T-helper 17 cell (primary cell): ENCODE results near the gene MKLN1. TPM values are rescaled to one million over a fixed set of nuclear protein-coding genes. Genes with fewer than 3 reads are reported as not detected.
"Not testable (repeated sequence)": the region's sequence is repeated elsewhere in the genome, so short reads cannot be mapped to it uniquely, and the experiment has no call there.

Experiments used
- ATAC-seq: fragments of 150-1000 bp; cut with Tn5 transposase; 2 replicates; pipeline ENCODE4 v1.10.0; 2021; ENCODE audit warnings: mild to moderate bottlenecking, moderate library complexity
- DNase-seq, 3 donors: peaks; one replicate each; pipeline versions ENCODE4 v3.0.0 to v3.0.0-alpha.2; 2020 to 2021
- H3K9me3 ChIP-seq: one replicate; pipeline ENCODE4 v1.7.0; 2013; ENCODE audit warnings: low read length, mild to moderate bottlenecking; ENCODE audit not compliant: control insufficient read depth, poor library complexity, severe bottlenecking
- H3K27ac Mint-ChIP-seq: one replicate; pipeline ENCODE4 v1.8.0; 2022; ENCODE audit warnings: mild to moderate bottlenecking, moderate library complexity, mixed read lengths
- H3K27me3 Mint-ChIP-seq: one replicate; pipeline ENCODE4 v1.8.0; 2022; ENCODE audit warnings: mixed read lengths
- H3K36me3 Mint-ChIP-seq: one replicate; pipeline ENCODE4 v1.8.0; 2022; ENCODE audit warnings: low read depth, mixed read lengths
- H3K4me1 Mint-ChIP-seq: one replicate; pipeline ENCODE4 v1.8.0; 2022; ENCODE audit warnings: mild to moderate bottlenecking, mixed read lengths
- H3K4me3 Mint-ChIP-seq: one replicate; pipeline ENCODE4 v1.8.0; 2022; ENCODE audit warnings: mild to moderate bottlenecking, moderate library complexity, mixed read lengths
- total RNA-seq, 4 donors: library from RNA in 2 of 4; stranded (reverse) in 2 of 4; gene quantifications; one replicate each; pipeline ENCODE4 v1.2.3 and lab custom pipeline; 2022 to 2026

MKLN1 gene
- total RNA-seq, 2 donors from 2014 or later, result 46.5 to 51.1 TPM

DNA sequence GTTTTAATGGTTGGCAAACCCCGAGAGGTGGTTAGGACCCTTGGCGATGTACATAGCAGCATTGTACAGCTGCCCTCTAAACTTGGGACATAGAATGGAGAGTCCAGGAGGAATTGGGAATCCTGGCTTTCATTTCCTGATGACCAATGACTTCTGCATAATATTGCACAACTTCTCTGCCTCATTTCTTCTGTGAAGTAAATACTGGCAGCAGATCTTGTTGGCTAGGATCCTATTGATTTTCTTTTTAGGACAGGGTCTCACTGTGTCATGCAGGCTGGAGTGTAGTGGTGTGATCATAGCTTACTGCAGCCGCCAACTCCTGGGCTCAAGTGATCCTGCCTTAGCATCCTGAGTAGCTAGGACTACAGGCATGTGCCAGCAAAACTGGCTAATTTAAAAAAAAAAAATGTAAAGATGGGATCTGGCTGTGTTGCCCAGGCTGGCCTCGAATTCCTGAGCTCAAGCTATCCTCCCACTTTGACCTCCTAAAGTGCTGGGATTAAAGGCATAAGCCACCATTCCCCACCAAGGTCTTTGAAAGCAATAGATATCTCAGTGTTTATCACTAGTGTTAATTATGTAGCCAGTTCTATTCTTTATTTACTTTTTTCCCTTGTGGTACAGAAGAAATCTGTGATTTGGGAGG lies 170.7 kb downstream of the MKLN1 start:
- H3K9me3 ChIP-seq, result no peaks in the 10 kb centered on the region
- Mint-ChIP-seq H3K27ac (no peak overlapping the region), H3K4me3 (no peak overlapping the region), H3K27me3 (no peaks in the 10 kb centered on the region), H3K36me3 (no peaks in the 10 kb centered on the region), H3K4me1 (peaks cover 13% of the 10 kb centered on the region)
- DNase-seq (no peak), ATAC-seq (no peak)

GRCh38 chr7:131499801-131500200 lies 172.1 kb downstream of the MKLN1 start:
- H3K4me3 Mint-ChIP-seq, result no peak overlapping the region
- DNase-seq (no peak), ATAC-seq (no peak)
- H3K27ac Mint-ChIP-seq, result no peak overlapping the region
- H3K36me3 Mint-ChIP-seq, result no peaks in the 10 kb centered on the region
- peaks cover 13% of the 10 kb centered on the region for H3K4me1 Mint-ChIP-seq
- H3K9me3 ChIP-seq, result no peaks in the 10 kb centered on the region
- no peaks in the 10 kb centered on the region for H3K27me3 Mint-ChIP-seq

DNA sequence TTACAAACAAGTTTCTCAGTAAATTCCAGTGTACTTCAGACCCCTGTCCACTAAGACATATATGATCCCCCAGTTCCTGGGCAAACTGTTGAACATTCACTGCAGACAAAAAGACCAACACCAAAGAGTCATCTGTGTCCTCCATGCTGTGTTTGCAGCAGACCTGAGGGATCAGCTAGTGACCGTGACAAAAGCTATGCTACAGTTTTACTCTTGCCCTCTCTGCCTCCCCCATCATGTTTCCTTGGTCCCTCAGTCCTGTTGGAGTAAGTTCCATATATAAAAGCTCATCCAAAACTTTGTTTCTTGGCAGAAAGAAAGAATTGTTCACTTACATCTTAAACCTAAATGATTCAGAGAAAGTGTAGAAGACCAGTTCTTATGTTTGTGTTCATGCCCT lies 172.7 kb downstream of the MKLN1 start:
- H3K4me3 Mint-ChIP-seq, result no peak overlapping the region
- no peak overlapping the region for H3K27ac Mint-ChIP-seq
- ATAC-seq, result no peak
- no peaks in the 10 kb centered on the region for H3K27me3 Mint-ChIP-seq
- H3K4me1 Mint-ChIP-seq, result peaks cover 13% of the 10 kb centered on the region
- H3K36me3 Mint-ChIP-seq, result no peaks in the 10 kb centered on the region
- no peaks in the 10 kb centered on the region for H3K9me3 ChIP-seq
- DNase-seq, result no peak

GRCh38 chr7:131501422-131501821 lies 173.7 kb downstream of the MKLN1 start:
- DNase-seq (no peak), ATAC-seq (peak; percentile 95)
- Mint-ChIP-seq H3K27me3 (no peaks in the 10 kb centered on the region), H3K4me3 (no peak overlapping the region), H3K36me3 (no peaks in the 10 kb centered on the region), H3K27ac (peak overlapping the region; percentile 27), H3K4me1 (peaks cover 13% of the 10 kb centered on the region)
- H3K9me3 ChIP-seq, result no peaks in the 10 kb centered on the region

- H3K4me3 Mint-ChIP-seq, result no peak overlapping the region
Measured at GRCh38 chr7:131501930-131502685, 174.4 kb downstream of the MKLN1 start.

GRCh38 chr7:131502810-131503508 lies 175.3 kb downstream of the MKLN1 start:
- ATAC-seq, result no peak
- DNase-seq, result no peak
- Mint-ChIP-seq H3K4me3 (no peak overlapping the region), H3K27ac (peak overlapping the region; percentile 27), H3K36me3 (no peaks in the 10 kb centered on the region), H3K27me3 (peaks cover 3% of the 10 kb centered on the region), H3K4me1 (peaks cover 18% of the 10 kb centered on the region)
- no peaks in the 10 kb centered on the region for H3K9me3 ChIP-seq

More at GRCh38 chr7:131501930-131502685, 174.4 kb downstream of the MKLN1 start:
- Mint-ChIP-seq H3K36me3 (no peaks in the 10 kb centered on the region), H3K27ac (peak overlapping the region; percentile 27), H3K27me3 (no peaks in the 10 kb centered on the region), H3K4me1 (peaks cover 13% of the 10 kb centered on the region)
- no peaks in the 10 kb centered on the region for H3K9me3 ChIP-seq
- ATAC-seq (no peak), DNase-seq (no peak)

GRCh38 chr7:131503639-131504038 lies 176.0 kb downstream of the MKLN1 start:
- Mint-ChIP-seq H3K4me3 (no peak overlapping the region), H3K36me3 (no peaks in the 10 kb centered on the region), H3K27ac (no peak overlapping the region), H3K4me1 (peaks cover 22% of the 10 kb centered on the region), H3K27me3 (peaks cover 7% of the 10 kb centered on the region)
- ATAC-seq (no peak), DNase-seq (no peak)
- H3K9me3 ChIP-seq, result no peaks in the 10 kb centered on the region

GRCh38 chr7:131504157-131504899 lies 176.7 kb downstream of the MKLN1 start:
- peaks cover 13% of the 10 kb centered on the region for H3K27me3 Mint-ChIP-seq
- no peaks in the 10 kb centered on the region for H3K9me3 ChIP-seq
- DNase-seq (no peak), ATAC-seq (no peak)
- H3K4me1 Mint-ChIP-seq, result peaks cover 24% of the 10 kb centered on the region
- no peaks in the 10 kb centered on the region for H3K36me3 Mint-ChIP-seq
- H3K4me3 Mint-ChIP-seq, result no peak overlapping the region
- H3K27ac Mint-ChIP-seq, result no peak overlapping the region

DNA sequence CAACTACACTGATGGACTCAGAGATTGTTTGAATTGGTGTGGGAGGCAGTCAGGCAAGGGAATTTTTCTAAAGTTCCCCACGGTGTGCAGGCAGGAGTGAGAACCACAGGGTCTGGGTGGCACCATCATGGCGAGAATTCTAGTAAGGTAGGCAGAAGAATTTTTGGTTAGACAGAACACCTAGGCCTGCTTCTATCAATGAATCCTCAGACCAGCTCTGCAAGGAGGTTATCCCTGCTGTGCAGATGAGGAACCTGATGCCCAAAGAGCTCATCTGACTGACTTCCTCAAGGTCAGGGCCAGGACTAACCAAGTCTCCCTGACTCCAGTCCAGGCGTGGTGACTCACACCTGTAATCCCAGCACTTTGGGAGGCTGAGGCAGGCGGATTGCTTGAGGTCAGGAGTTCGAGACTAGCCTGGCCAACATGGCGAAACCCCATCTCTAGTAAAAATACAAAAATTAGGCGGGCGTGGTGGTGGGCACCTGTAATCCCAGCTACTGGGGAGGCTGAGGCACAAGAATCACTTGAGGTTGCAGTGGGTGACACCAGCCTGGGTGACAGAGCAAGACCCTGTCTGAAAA lies 177.5 kb downstream of the MKLN1 start:
- not testable (repeated sequence) for DNase-seq, H3K4me3 Mint-ChIP-seq, H3K36me3 Mint-ChIP-seq, ATAC-seq, H3K9me3 ChIP-seq, H3K27ac Mint-ChIP-seq
- Mint-ChIP-seq H3K4me1 (peaks cover 24% of the 10 kb centered on the region), H3K27me3 (peaks cover 13% of the 10 kb centered on the region)

DNA sequence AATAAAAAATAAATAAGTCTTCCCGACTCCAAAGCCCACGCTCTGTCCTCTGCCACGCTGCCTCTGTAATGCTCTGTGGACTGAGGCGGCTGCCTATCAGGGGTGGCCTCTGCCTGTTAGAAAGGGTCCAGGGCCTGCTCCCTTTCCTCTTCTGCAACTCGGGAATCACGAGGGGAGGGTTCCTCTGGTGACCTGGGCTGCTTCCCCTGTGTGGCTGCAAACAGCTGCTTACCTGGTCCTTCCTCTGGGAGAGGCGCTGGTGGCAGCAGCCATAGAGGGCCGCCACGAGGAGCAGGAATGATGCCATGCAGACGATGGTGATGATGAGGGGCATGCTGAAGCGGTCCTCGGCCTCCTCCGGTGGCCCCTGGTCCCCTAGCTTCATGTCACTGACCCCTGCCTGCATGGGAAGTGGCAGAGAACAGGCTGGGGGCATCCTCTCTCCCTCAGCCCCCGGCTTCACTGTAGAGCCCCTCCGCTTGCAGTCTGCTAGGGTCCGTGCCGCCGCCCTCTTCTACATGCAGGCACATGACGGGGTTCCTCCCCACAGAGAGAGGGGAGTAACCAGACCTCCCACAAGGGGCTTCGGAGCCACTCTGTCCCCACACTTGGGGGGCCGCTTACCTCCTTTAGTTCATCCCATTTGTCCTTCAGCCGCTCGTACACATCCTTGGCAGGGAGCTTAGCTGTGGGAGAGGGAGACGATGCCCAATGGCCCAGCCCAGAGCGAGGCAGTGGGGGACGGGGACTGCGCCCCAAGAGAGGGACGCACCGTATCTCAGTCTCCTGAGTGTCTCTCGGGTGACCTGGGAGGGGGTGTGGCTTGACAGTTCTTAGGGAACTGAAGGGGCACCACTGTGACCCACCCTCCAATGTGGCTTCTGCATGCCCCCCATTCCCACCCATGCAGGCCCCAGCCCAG lies 178.2 kb downstream of the MKLN1 start:
- Mint-ChIP-seq H3K27ac (peak overlapping the region; percentile 6), H3K4me1 (peaks cover 21% of the 10 kb centered on the region), H3K27me3 (peaks cover 13% of the 10 kb centered on the region), H3K36me3 (no peaks in the 10 kb centered on the region), H3K4me3 (no peak overlapping the region)
- ATAC-seq (no peak), DNase-seq (no peak)
- H3K9me3 ChIP-seq, result no peaks in the 10 kb centered on the region

DNA sequence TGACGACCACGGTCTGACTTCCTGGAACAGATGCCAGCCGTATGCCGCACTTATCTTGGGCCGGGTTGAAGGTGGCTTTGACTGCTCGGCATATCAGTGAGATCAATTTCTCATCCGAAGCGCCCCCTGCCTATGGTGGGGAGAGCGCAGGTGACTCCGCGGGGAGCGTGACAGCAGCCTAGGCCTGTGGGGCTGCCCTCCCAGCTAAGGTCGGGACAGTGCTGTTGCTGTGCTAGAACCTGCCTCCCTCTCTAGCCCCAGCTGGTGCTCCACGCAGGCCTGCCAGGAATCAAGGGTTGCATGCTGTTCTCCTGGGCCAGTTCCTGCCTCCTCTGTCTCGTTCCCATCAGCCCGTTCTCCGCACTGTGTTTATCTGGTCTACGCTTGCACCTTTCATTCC lies 178.9 kb downstream of the MKLN1 start:
- ATAC-seq (no peak), DNase-seq (no peak)
- Mint-ChIP-seq H3K36me3 (no peaks in the 10 kb centered on the region), H3K4me1 (peaks cover 19% of the 10 kb centered on the region), H3K27me3 (peaks cover 13% of the 10 kb centered on the region), H3K4me3 (no peak overlapping the region), H3K27ac (no peak overlapping the region)
- H3K9me3 ChIP-seq, result no peaks in the 10 kb centered on the region
